GM12873 (cell line): ENCODE data around the gene R3HDM1.
A peak's percentile ranks its signal among the peaks of the same experiment; 100 is the strongest.

Source experiments
- CTCF ChIP-seq: IDR thresholded peaks from 2 replicates; pipeline ENCODE4 v1.5.1; 2012; ENCODE audit warnings: low read depth, mild to moderate bottlenecking, moderate library complexity, low read length, control low read depth; ENCODE audit not compliant: insufficient read depth; ENCODE audit errors: missing control alignments

R3HDM1 gene

GRCh38 chr2:135694711-135695110, 163.4 kb downstream of the R3HDM1 start:
- TF ChIP-seq CTCF, result no peak

GRCh38 chr2:135698838-135699237, 167.6 kb downstream of the R3HDM1 start:
- TF ChIP-seq CTCF, result no peak

GRCh38 chr2:135701442-135701841, 170.2 kb downstream of the R3HDM1 start:
- no peak for TF ChIP-seq CTCF

GRCh38 chr2:135703300-135703699, 172.0 kb downstream of the R3HDM1 start:
- no peak for TF ChIP-seq CTCF

- TF ChIP-seq CTCF, result no peak
These were observed 176.9 kb downstream of the R3HDM1 start for GRCh38 chr2:135708159-135708558.

- TF ChIP-seq CTCF, result peak; percentile 86
These were observed 178.7 kb downstream of the R3HDM1 start for GRCh38 chr2:135709992-135710391.

- TF ChIP-seq CTCF, result no peak
These were observed 196.9 kb downstream of the R3HDM1 start for GRCh38 chr2:135728064-135728743.

- TF ChIP-seq CTCF, result no peak
These were observed 201.3 kb downstream of the R3HDM1 start for GRCh38 chr2:135732561-135732960.
